Neural progenitor cell (in vitro differentiated cells): ENCODE data around the gene FOXK1. TPM values are rescaled to one million over a fixed set of nuclear protein-coding genes. Genes with fewer than 3 reads are reported as not detected.

Source experiments
- DNase-seq: peaks from one replicate; pipeline ENCODE4 v3.0.0-alpha.2; 2016; ENCODE audit warnings: low spot score
- H2AFZ ChIP-seq: fragments of 200-600 bp; sonication (generic); replicated peaks from 2 replicates; pipeline ENCODE4 v1.6.1; 2016; ENCODE audit warnings: antibody characterized with exemption
- H3F3A ChIP-seq: fragments of 200-600 bp; sonication (generic); 2 replicates; pipeline ENCODE4 v1.6.1; 2016; ENCODE audit warnings: antibody characterized with exemption, low read depth
- H3K27ac ChIP-seq: fragments of 200-600 bp; sonication (generic); 2 replicates; pipeline ENCODE4 v1.5.1; 2016; ENCODE audit warnings: mild to moderate bottlenecking
- H3K27me3 ChIP-seq: fragments of 200-600 bp; sonication (generic); 2 replicates; pipeline ENCODE4 v1.6.1; 2016; ENCODE audit warnings: mild to moderate bottlenecking, moderate library complexity
- H3K36me3 ChIP-seq: fragments of 200-600 bp; sonication (generic); 2 replicates; pipeline ENCODE4 v1.5.1; 2016
- H3K4me1 ChIP-seq: fragments of 200-600 bp; sonication (generic); 2 replicates; pipeline ENCODE4 v1.6.1; 2016; ENCODE audit warnings: mixed run types
- H3K4me2 ChIP-seq: fragments of 200-600 bp; sonication (generic); 2 replicates; pipeline ENCODE4 v1.6.1; 2016
- H3K4me3 ChIP-seq: fragments of 200-600 bp; sonication (generic); 2 replicates; pipeline ENCODE4 v1.5.1; 2016
- H3K79me2 ChIP-seq: fragments of 200-600 bp; sonication (generic); 2 replicates; pipeline ENCODE4 v1.6.1; 2016; ENCODE audit warnings: low read depth
- H3K9ac ChIP-seq: fragments of 200-600 bp; sonication (generic); 2 replicates; pipeline ENCODE4 v1.6.1; 2016
- H3K9me3 ChIP-seq: fragments of 200-600 bp; sonication (generic); 2 replicates; pipeline ENCODE4 v1.5.1; 2016; ENCODE audit warnings: low read depth
- H4K20me1 ChIP-seq: fragments of 200-600 bp; sonication (generic); 2 replicates; pipeline ENCODE4 v1.6.1; 2016; ENCODE audit warnings: low read depth
- H3K27ac Mint-ChIP-seq: 3 replicates; pipeline ENCODE4 v1.8.0; 2021; ENCODE audit warnings: mixed read lengths
- H3K27me3 Mint-ChIP-seq: 2 replicates; pipeline ENCODE4 v1.8.0; 2022; ENCODE audit warnings: low read depth, mild to moderate bottlenecking, inconsistent platforms, moderate library complexity, mixed read lengths; ENCODE audit not compliant: insufficient read depth
- H3K36me3 Mint-ChIP-seq: 3 replicates; pipeline ENCODE4 v1.8.0; 2021; ENCODE audit warnings: mixed read lengths
- H3K4me1 Mint-ChIP-seq: 3 replicates; pipeline ENCODE4 v1.8.0; 2021; ENCODE audit warnings: mixed read lengths
- H3K4me3 Mint-ChIP-seq: 3 replicates; pipeline ENCODE4 v1.8.0; 2021; ENCODE audit warnings: mild to moderate bottlenecking, moderate library complexity, mixed read lengths
- H3K9me3 Mint-ChIP-seq: 3 replicates; pipeline ENCODE4 v1.8.0; 2020; ENCODE audit warnings: mixed read lengths
- EZH2 ChIP-seq: fragments of 200-600 bp; sonication (generic); IDR thresholded peaks from 2 replicates; pipeline ENCODE4 v1.6.1; 2017; ENCODE audit warnings: antibody characterized with exemption, mild to moderate bottlenecking, moderate library complexity
- EZH2phosphoT487 ChIP-seq: fragments of 200-600 bp; sonication (generic); IDR thresholded peaks from 2 replicates; pipeline ENCODE4 v1.6.1; 2017; ENCODE audit warnings: antibody characterized with exemption
- total RNA-seq: library from RNA; depleted of rRNA; stranded (reverse); fragments of >200 nt; gene quantifications from 2 replicates; pipeline ENCODE4 v1.2.3, GENCODE V29; 2015; ENCODE audit warnings: low replicate concordance
- TF ChIP-seq, protein P1 (sequence below): fragments of 200-600 bp; sonication (generic); IDR thresholded peaks from 2 replicates; pipeline ENCODE4 v1.5.1; 2017; ENCODE audit warnings: antibody characterized with exemption, mild to moderate bottlenecking

FOXK1 gene
- total RNA-seq, 1 donor from 2014 or later: 11.1 TPM

DNA sequence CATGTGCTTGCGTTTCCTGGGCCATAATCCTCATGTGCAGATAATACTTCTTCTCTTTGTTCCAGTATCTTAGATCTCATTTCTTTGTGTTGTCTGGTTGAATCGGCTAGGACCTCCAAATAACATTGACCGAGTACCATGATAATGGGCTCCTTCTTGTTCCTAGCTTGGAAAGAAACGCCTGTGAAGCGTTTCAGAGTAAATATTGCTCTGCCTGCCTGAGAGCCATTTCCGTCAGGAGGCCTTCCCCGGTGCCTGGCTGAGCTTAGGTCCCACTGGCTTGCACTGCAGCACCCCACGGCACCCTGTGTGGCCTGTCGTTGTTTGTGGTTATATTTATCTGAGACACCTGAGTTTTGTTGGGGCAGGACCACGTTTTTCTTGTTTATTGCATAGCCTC, 17.7 kb downstream of the FOXK1 start:
- Histone ChIP-seq H3K4me1 (peaks cover 16% of the 10 kb centered on the region), H3K4me3 (no peak overlapping the region), H3K27me3 (peaks cover 27% of the 10 kb centered on the region), H3K79me2 (peaks cover 80% of the 10 kb centered on the region), H3K27ac (no peak overlapping the region), H3K9me3 (no peaks in the 10 kb centered on the region), H3K4me2 (no peak overlapping the region), H4K20me1 (peaks cover 94% of the 10 kb centered on the region), H3F3A (peaks cover 11% of the 10 kb centered on the region), H3K36me3 (no peaks in the 10 kb centered on the region), H3K9ac (no peak overlapping the region), H2AFZ (no peak overlapping the region)
- no peaks in the 10 kb centered on the region for H3K36me3 Mint-ChIP-seq
- H3K27me3 Mint-ChIP-seq: no peaks in the 10 kb centered on the region
- H3K4me1 Mint-ChIP-seq: peaks cover 40% of the 10 kb centered on the region
- no peaks in the 10 kb centered on the region for H3K9me3 Mint-ChIP-seq
- H3K27ac Mint-ChIP-seq: no peak overlapping the region
- no peak overlapping the region for H3K4me3 Mint-ChIP-seq
- DNase-seq: no peak
- TF ChIP-seq, protein P1, sequence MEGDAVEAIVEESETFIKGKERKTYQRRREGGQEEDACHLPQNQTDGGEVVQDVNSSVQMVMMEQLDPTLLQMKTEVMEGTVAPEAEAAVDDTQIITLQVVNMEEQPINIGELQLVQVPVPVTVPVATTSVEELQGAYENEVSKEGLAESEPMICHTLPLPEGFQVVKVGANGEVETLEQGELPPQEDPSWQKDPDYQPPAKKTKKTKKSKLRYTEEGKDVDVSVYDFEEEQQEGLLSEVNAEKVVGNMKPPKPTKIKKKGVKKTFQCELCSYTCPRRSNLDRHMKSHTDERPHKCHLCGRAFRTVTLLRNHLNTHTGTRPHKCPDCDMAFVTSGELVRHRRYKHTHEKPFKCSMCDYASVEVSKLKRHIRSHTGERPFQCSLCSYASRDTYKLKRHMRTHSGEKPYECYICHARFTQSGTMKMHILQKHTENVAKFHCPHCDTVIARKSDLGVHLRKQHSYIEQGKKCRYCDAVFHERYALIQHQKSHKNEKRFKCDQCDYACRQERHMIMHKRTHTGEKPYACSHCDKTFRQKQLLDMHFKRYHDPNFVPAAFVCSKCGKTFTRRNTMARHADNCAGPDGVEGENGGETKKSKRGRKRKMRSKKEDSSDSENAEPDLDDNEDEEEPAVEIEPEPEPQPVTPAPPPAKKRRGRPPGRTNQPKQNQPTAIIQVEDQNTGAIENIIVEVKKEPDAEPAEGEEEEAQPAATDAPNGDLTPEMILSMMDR: no peak
- no peak for TF ChIP-seq EZH2phosphoT487

DNA sequence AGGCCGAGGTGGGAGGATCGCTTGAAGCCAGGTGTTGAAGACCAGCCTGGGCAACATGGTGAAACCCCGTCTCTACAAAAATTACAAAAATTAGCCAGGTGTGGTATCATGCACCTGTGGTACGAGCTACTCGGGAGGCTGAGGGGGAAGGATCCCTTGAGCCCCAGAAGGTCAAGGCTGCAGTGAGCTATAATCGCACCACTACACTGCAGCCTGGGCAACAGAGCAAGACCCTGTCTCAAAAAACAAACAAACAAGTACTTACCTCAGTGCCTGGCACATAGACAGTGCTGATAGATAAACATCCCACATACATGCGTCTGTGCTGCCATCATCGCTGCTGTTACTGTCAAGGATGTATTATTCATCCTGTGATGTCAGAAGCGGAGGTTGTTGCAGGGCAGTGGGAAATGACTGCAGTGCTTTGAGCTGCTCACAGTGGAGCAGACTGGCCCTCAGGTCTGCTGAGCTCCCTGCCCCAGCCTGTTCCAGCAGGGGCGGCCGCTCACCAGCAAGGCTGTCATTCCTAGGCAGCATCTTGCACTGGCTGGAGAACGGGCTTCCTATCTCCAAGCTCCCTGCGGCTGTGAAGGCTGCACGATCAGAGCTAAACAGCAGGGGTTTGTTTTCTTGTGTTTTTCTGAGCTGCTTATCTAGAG, 18.6 kb downstream of the FOXK1 start:
- H3K4me1 Mint-ChIP-seq: peaks cover 46% of the 10 kb centered on the region
- H3K27me3 Mint-ChIP-seq: peaks cover 2% of the 10 kb centered on the region
- no peak overlapping the region for H3K27ac ChIP-seq
- no peaks in the 10 kb centered on the region for H3K9me3 ChIP-seq
- no peaks in the 10 kb centered on the region for H3K36me3 ChIP-seq
- H3K79me2 ChIP-seq: peaks cover 78% of the 10 kb centered on the region
- H3K27me3 ChIP-seq: peaks cover 36% of the 10 kb centered on the region
- TF ChIP-seq, protein P1: no peak
- TF ChIP-seq EZH2phosphoT487: no peak
- no peak for TF ChIP-seq EZH2
- peaks cover 96% of the 10 kb centered on the region for H4K20me1 ChIP-seq
- H3K36me3 Mint-ChIP-seq: no peaks in the 10 kb centered on the region
- H3K27ac Mint-ChIP-seq: no peak overlapping the region
- peaks cover 16% of the 10 kb centered on the region for H3K4me1 ChIP-seq
- H3K4me3 ChIP-seq: no peak overlapping the region
- DNase-seq: peak; percentile 70
- no peak overlapping the region for H2AFZ ChIP-seq
- H3F3A ChIP-seq: peaks cover 11% of the 10 kb centered on the region
- peak overlapping the region; percentile 30 for H3K4me2 ChIP-seq
- H3K4me3 Mint-ChIP-seq: peak overlapping the region; percentile 24
- no peak overlapping the region for H3K9ac ChIP-seq
- H3K9me3 Mint-ChIP-seq: no peaks in the 10 kb centered on the region

DNA sequence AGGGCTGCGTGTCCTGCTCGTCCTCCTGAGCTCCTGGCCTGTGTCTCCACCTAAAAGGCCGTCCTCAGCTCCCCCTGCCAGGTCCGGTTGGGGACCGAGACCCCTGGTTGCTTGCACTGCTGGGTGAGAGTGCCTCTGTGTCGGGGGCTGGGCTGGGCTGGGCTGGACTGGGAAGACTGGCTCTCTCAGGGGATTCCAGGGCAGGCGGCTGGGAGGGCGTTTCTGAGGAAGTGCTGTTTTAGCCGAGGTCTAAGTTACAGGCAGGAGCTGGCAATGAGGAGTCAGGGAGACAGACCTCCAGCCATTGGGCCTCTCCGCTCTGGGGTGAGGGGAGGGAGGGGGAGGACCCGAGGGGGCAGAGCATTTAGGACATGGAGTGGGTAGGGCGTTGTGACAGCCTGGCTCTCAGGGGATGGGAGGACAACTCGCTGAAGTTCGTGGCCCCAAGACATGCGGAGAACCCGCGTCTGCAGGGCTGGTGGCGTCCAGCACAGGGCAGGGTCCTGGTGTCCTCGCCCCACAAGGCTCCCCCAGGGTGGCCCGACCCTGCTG, 20.9 kb downstream of the FOXK1 start:
- no peaks in the 10 kb centered on the region for H3K36me3 ChIP-seq
- Mint-ChIP-seq H3K27me3 (peaks cover 2% of the 10 kb centered on the region), H3K4me3 (no peak overlapping the region), H3K9me3 (no peaks in the 10 kb centered on the region), H3K27ac (peak overlapping the region; percentile 67), H3K36me3 (no peaks in the 10 kb centered on the region), H3K4me1 (peaks cover 68% of the 10 kb centered on the region)
- H3K9me3 ChIP-seq: no peaks in the 10 kb centered on the region
- peaks cover 74% of the 10 kb centered on the region for H3K79me2 ChIP-seq
- peaks cover 43% of the 10 kb centered on the region for H3K27me3 ChIP-seq
- TF ChIP-seq, protein P1: no peak
- TF ChIP-seq EZH2phosphoT487: no peak
- TF ChIP-seq EZH2: no peak
- no peak overlapping the region for H3K4me3 ChIP-seq
- H3K27ac ChIP-seq: no peak overlapping the region
- H3K9ac ChIP-seq: no peak overlapping the region
- H4K20me1 ChIP-seq: peaks cover 99% of the 10 kb centered on the region
- H2AFZ ChIP-seq: no peak overlapping the region
- H3K4me1 ChIP-seq: peaks cover 37% of the 10 kb centered on the region
- DNase-seq: no peak
- H3K4me2 ChIP-seq: no peak overlapping the region
- peaks cover 33% of the 10 kb centered on the region for H3F3A ChIP-seq
